Measurements from ENCODE around the gene ADNP. TPM values are rescaled to one million over a fixed set of nuclear protein-coding genes. Genes with fewer than 3 reads are reported as not detected.

ADNP gene
- total RNA-seq, 2 experiments from 2014 or later, result 44.8 to 50.8 TPM

GRCh38 chr20:50916257-50916656, 15.0 kb downstream of the ADNP start:
- Mint-ChIP-seq H3K36me3 (ENCODE audit: low read depth) (peaks cover 31% of the 10 kb centered on the region), H3K4me1 (ENCODE audit: low read depth) (peaks cover 82% of the 10 kb centered on the region), H3K9me3 (no peaks in the 10 kb centered on the region), H3K4me3 (no peak overlapping the region), H3K27me3 (ENCODE audit: low read depth) (no peaks in the 10 kb centered on the region), H3K27ac (peak overlapping the region; percentile 6)
- CTCF ChIA-PET, result interaction anchor here (3.7 to 4.8 kb wide), 2 partner anchors 13 to 122 kb away, joined by 10 to 27 read pairs; partner anchors contain the start of gene BCAS4
- DNase-seq, result no peak
- intact Hi-C loops (cut with micrococcal nuclease), result no loop called here

GRCh38 chr20:50915424-50915823, 15.8 kb downstream of the ADNP start:
- DNase-seq, result no peak
- peaks cover 82% of the 10 kb centered on the region for H3K4me1 Mint-ChIP-seq (ENCODE audit: low read depth)
- no peaks in the 10 kb centered on the region for H3K27me3 Mint-ChIP-seq (ENCODE audit: low read depth)
- H3K36me3 Mint-ChIP-seq (ENCODE audit: low read depth), result peaks cover 34% of the 10 kb centered on the region
- H3K4me3 Mint-ChIP-seq, result no peak overlapping the region
- H3K27ac Mint-ChIP-seq, result no peak overlapping the region
- intact Hi-C loops (cut with micrococcal nuclease), result no loop called here
- CTCF ChIA-PET, result interaction anchor here (0.9 to 4.8 kb wide), 4 partner anchors 9 to 122 kb away, joined by 5 to 27 read pairs (median 8); partner anchors contain the start of gene BCAS4
- H3K9me3 Mint-ChIP-seq, result no peaks in the 10 kb centered on the region

GRCh38 chr20:50913690-50914375, 17.4 kb downstream of the ADNP start:
- peak; percentile 53 for DNase-seq
- Mint-ChIP-seq H3K27me3 (ENCODE audit: low read depth) (no peaks in the 10 kb centered on the region), H3K27ac (peak overlapping the region; percentile 80), H3K4me1 (ENCODE audit: low read depth) (peaks cover 83% of the 10 kb centered on the region), H3K4me3 (no peak overlapping the region), H3K9me3 (no peaks in the 10 kb centered on the region), H3K36me3 (ENCODE audit: low read depth) (peaks cover 34% of the 10 kb centered on the region)
- CTCF ChIA-PET, result interaction anchor here (1.6 to 4.8 kb wide), 4 partner anchors 10 to 119 kb away, joined by 4 to 27 read pairs (median 8); partner anchors contain the start of genes ADNP and BCAS4
- intact Hi-C loops (cut with micrococcal nuclease), result loop anchor here (1.0 to 5.0 kb wide), 3 partner anchors 11 to 97 kb away; no protein-coding TSS in a partner anchor

- DNase-seq, result no peak
- peaks cover 70% of the 10 kb centered on the region for H3K4me1 Mint-ChIP-seq (ENCODE audit: low read depth)
- H3K27me3 Mint-ChIP-seq (ENCODE audit: low read depth), result no peaks in the 10 kb centered on the region
- peaks cover 29% of the 10 kb centered on the region for H3K36me3 Mint-ChIP-seq (ENCODE audit: low read depth)
- intact Hi-C loops (cut with micrococcal nuclease), result loop anchor here (5.0 kb wide), 1 partner anchor 94 kb away; no protein-coding TSS in a partner anchor
- H3K27ac Mint-ChIP-seq, result peak overlapping the region; percentile 73
- H3K9me3 Mint-ChIP-seq, result no peaks in the 10 kb centered on the region
- CTCF ChIA-PET, result interaction anchor here (1.4 to 2.2 kb wide), 3 partner anchors 18 to 121 kb away, joined by 3 to 7 read pairs (median 6); partner anchors contain the start of gene BCAS4
- no peak overlapping the region for H3K4me3 Mint-ChIP-seq
Measured at GRCh38 chr20:50911716-50912115, 19.5 kb downstream of the ADNP start.

- intact Hi-C loops (cut with micrococcal nuclease), result loop anchor here (5.0 kb wide), 1 partner anchor 94 kb away; no protein-coding TSS in a partner anchor
- Mint-ChIP-seq H3K4me1 (ENCODE audit: low read depth) (peaks cover 68% of the 10 kb centered on the region), H3K9me3 (no peaks in the 10 kb centered on the region), H3K4me3 (no peak overlapping the region), H3K27me3 (ENCODE audit: low read depth) (no peaks in the 10 kb centered on the region), H3K27ac (peak overlapping the region; percentile 73), H3K36me3 (ENCODE audit: low read depth) (peaks cover 26% of the 10 kb centered on the region)
- CTCF ChIA-PET, result interaction anchor here (0.9 to 2.2 kb wide), 4 partner anchors 18 to 161 kb away, joined by 3 to 7 read pairs (median 6); partner anchors contain the start of genes ADNP and BCAS4
- no peak for DNase-seq
Measured at GRCh38 chr20:50911030-50911429, 20.2 kb downstream of the ADNP start.

- intact Hi-C loops (cut with micrococcal nuclease), result no loop called here
- DNase-seq, result no peak
- peak overlapping the region; percentile 54 for H3K27ac Mint-ChIP-seq
Measured at GRCh38 chr20:50909413-50909812, 21.8 kb downstream of the ADNP start.

GRCh38 chr20:50904067-50904570, 27.1 kb downstream of the ADNP start:
- intact Hi-C loops (cut with micrococcal nuclease), result no loop called here
- Mint-ChIP-seq H3K27me3 (ENCODE audit: low read depth) (no peaks in the 10 kb centered on the region), H3K9me3 (no peaks in the 10 kb centered on the region), H3K4me1 (ENCODE audit: low read depth) (peaks cover 35% of the 10 kb centered on the region), H3K36me3 (ENCODE audit: low read depth) (peaks cover 28% of the 10 kb centered on the region), H3K4me3 (no peak overlapping the region), H3K27ac (peak overlapping the region; percentile 53)
- no peak for DNase-seq
- CTCF ChIA-PET, result interaction anchor here (1.4 kb wide), 1 partner anchor 25 kb away, joined by 4 read pairs; no protein-coding TSS in a partner anchor

More at GRCh38 chr20:50909413-50909812, 21.8 kb downstream of the ADNP start:
- no peaks in the 10 kb centered on the region for H3K9me3 Mint-ChIP-seq
- H3K36me3 Mint-ChIP-seq (ENCODE audit: low read depth), result peaks cover 27% of the 10 kb centered on the region
- H3K4me1 Mint-ChIP-seq (ENCODE audit: low read depth), result peaks cover 64% of the 10 kb centered on the region
- H3K4me3 Mint-ChIP-seq, result no peak overlapping the region
- CTCF ChIA-PET, result interaction anchor here (1.4 to 1.6 kb wide), 3 partner anchors 9 to 160 kb away, joined by 4 to 6 read pairs (median 5); no protein-coding TSS in a partner anchor
- no peaks in the 10 kb centered on the region for H3K27me3 Mint-ChIP-seq (ENCODE audit: low read depth)

- Mint-ChIP-seq H3K4me3 (no peak overlapping the region), H3K36me3 (ENCODE audit: low read depth) (peaks cover 29% of the 10 kb centered on the region), H3K4me1 (ENCODE audit: low read depth) (peaks cover 33% of the 10 kb centered on the region), H3K9me3 (no peaks in the 10 kb centered on the region), H3K27ac (peak overlapping the region; percentile 53), H3K27me3 (ENCODE audit: low read depth) (no peaks in the 10 kb centered on the region)
- intact Hi-C loops (cut with micrococcal nuclease), result loop anchor here (1.0 kb wide), 1 partner anchor 11 kb away; no protein-coding TSS in a partner anchor
- CTCF ChIA-PET, result interaction anchor here (1.4 kb wide), 1 partner anchor 26 kb away, joined by 4 read pairs; no protein-coding TSS in a partner anchor
- no peak for DNase-seq
Measured at GRCh38 chr20:50903353-50904051, 27.7 kb downstream of the ADNP start.

- DNase-seq, result no peak
- Mint-ChIP-seq H3K36me3 (ENCODE audit: low read depth) (peaks cover 32% of the 10 kb centered on the region), H3K27me3 (ENCODE audit: low read depth) (no peaks in the 10 kb centered on the region), H3K4me3 (no peak overlapping the region), H3K4me1 (ENCODE audit: low read depth) (peaks cover 26% of the 10 kb centered on the region), H3K27ac (no peak overlapping the region), H3K9me3 (no peaks in the 10 kb centered on the region)
- intact Hi-C loops (cut with micrococcal nuclease), result no loop called here
- CTCF ChIA-PET, result interaction anchor here (0.6 to 1.6 kb wide), 2 partner anchors 9 to 173 kb away, joined by 4 to 5 read pairs; no protein-coding TSS in a partner anchor
Measured at GRCh38 chr20:50901301-50901700, 29.9 kb downstream of the ADNP start.

- Mint-ChIP-seq H3K4me1 (ENCODE audit: low read depth) (peaks cover 20% of the 10 kb centered on the region), H3K27ac (no peak overlapping the region), H3K36me3 (ENCODE audit: low read depth) (peaks cover 34% of the 10 kb centered on the region), H3K9me3 (no peaks in the 10 kb centered on the region), H3K27me3 (ENCODE audit: low read depth) (no peaks in the 10 kb centered on the region), H3K4me3 (no peak overlapping the region)
- CTCF ChIA-PET, result interaction anchor here (1.3 to 1.6 kb wide), 2 partner anchors 10 to 30 kb away, joined by 3 to 4 read pairs; no protein-coding TSS in a partner anchor
- DNase-seq, result no peak
- intact Hi-C loops (cut with micrococcal nuclease), result no loop called here
Measured at GRCh38 chr20:50900261-50900660, 31.0 kb downstream of the ADNP start.

GRCh38 chr20:50898475-50898874, 32.8 kb downstream of the ADNP start:
- Mint-ChIP-seq H3K27me3 (ENCODE audit: low read depth) (no peaks in the 10 kb centered on the region), H3K27ac (peak overlapping the region; percentile 69), H3K9me3 (no peaks in the 10 kb centered on the region), H3K4me3 (no peak overlapping the region), H3K4me1 (ENCODE audit: low read depth) (peaks cover 15% of the 10 kb centered on the region), H3K36me3 (ENCODE audit: low read depth) (peaks cover 37% of the 10 kb centered on the region)
- CTCF ChIA-PET, result interaction anchor here (1.4 to 1.9 kb wide), 2 partner anchors 31 to 33 kb away, joined by 4 to 5 read pairs; partner anchors contain the start of gene ADNP
- intact Hi-C loops (cut with micrococcal nuclease), result no loop called here
- DNase-seq, result no peak
